Mesothelial cell of epicardium (in vitro differentiated cells): ENCODE results near the gene TIMM10. TPM values are rescaled to one million over a fixed set of nuclear protein-coding genes. Genes with fewer than 3 reads are reported as not detected.

ENCODE experiments used
- DNase-seq, 2 experiments: peaks; one replicate each; pipeline ENCODE4 v3.0.0; 2021; ENCODE audit warnings: low spot score in 2 of 2; ENCODE audit not compliant: unreplicated experiment in 2 of 2
- H3K27ac Mint-ChIP-seq: 2 replicates; pipeline ENCODE4 v1.8.0; 2021; ENCODE audit warnings: mixed read lengths
- H3K27me3 Mint-ChIP-seq: 2 replicates; pipeline ENCODE4 v1.8.0; 2021; ENCODE audit warnings: low read depth, mixed read lengths
- H3K36me3 Mint-ChIP-seq: 2 replicates; pipeline ENCODE4 v1.8.0; 2021; ENCODE audit warnings: mixed read lengths
- H3K4me1 Mint-ChIP-seq: 2 replicates; pipeline ENCODE4 v1.8.0; 2021; ENCODE audit warnings: mixed read lengths
- H3K4me3 Mint-ChIP-seq: 2 replicates; pipeline ENCODE4 v1.8.0; 2021; ENCODE audit warnings: mild to moderate bottlenecking, moderate library complexity, mixed read lengths
- H3K9me3 Mint-ChIP-seq: 2 replicates; pipeline ENCODE4 v1.8.0; 2021; ENCODE audit warnings: mixed read lengths
- CTCF ChIP-seq: fragments of 200-600 bp; sonication (generic); IDR thresholded peaks from one replicate; pipeline ENCODE4 v1.5.0; 2021; ENCODE audit warnings: antibody characterized with exemption; ENCODE audit not compliant: unreplicated experiment
- total RNA-seq: library from RNA; stranded (reverse); gene quantifications from 3 replicates; pipeline ENCODE4 v1.2.1, GENCODE V29; 2021

Gene TIMM10
- total RNA-seq, 1 donor from 2014 or later, result 44.0 TPM

GRCh38 chr11:57490456-57491248 is 39.9 kb downstream of the TIMM10 start:
- H3K4me3 Mint-ChIP-seq, result no peak overlapping the region
- no peak for TF ChIP-seq CTCF
- no peak for DNase-seq
- H3K9me3 Mint-ChIP-seq, result no peaks in the 10 kb centered on the region
- no peaks in the 10 kb centered on the region for H3K27me3 Mint-ChIP-seq
- H3K27ac Mint-ChIP-seq, result no peak overlapping the region
- H3K36me3 Mint-ChIP-seq, result no peaks in the 10 kb centered on the region
- H3K4me1 Mint-ChIP-seq, result no peaks in the 10 kb centered on the region

GRCh38 chr11:57487920-57488659 is 42.5 kb downstream of the TIMM10 start:
- TF ChIP-seq CTCF, result no peak
- H3K36me3 Mint-ChIP-seq, result no peaks in the 10 kb centered on the region
- H3K4me1 Mint-ChIP-seq, result peaks cover 3% of the 10 kb centered on the region
- no peak overlapping the region for H3K4me3 Mint-ChIP-seq
- DNase-seq, result no peak
- no peaks in the 10 kb centered on the region for H3K9me3 Mint-ChIP-seq
- H3K27ac Mint-ChIP-seq, result no peak overlapping the region
- peaks cover 18% of the 10 kb centered on the region for H3K27me3 Mint-ChIP-seq

- H3K36me3 Mint-ChIP-seq, result no peaks in the 10 kb centered on the region
- TF ChIP-seq CTCF, result no peak
- H3K9me3 Mint-ChIP-seq, result no peaks in the 10 kb centered on the region
- peaks cover 6% of the 10 kb centered on the region for H3K4me1 Mint-ChIP-seq
- H3K27ac Mint-ChIP-seq, result no peak overlapping the region
- H3K27me3 Mint-ChIP-seq, result peaks cover 26% of the 10 kb centered on the region
- no peak for DNase-seq
- no peak overlapping the region for H3K4me3 Mint-ChIP-seq
Measured at GRCh38 chr11:57487021-57487778, 43.4 kb downstream of the TIMM10 start.

- Mint-ChIP-seq H3K27me3 (peaks cover 44% of the 10 kb centered on the region), H3K4me3 (no peak overlapping the region), H3K27ac (no peak overlapping the region), H3K4me1 (peaks cover 14% of the 10 kb centered on the region), H3K36me3 (no peaks in the 10 kb centered on the region), H3K9me3 (no peaks in the 10 kb centered on the region)
- no peak for DNase-seq
- no peak for TF ChIP-seq CTCF
Measured at GRCh38 chr11:57485217-57485990, 45.1 kb downstream of the TIMM10 start.

GRCh38 chr11:57484141-57484710 is 46.3 kb downstream of the TIMM10 start:
- no peak for TF ChIP-seq CTCF
- no peaks in the 10 kb centered on the region for H3K36me3 Mint-ChIP-seq
- peaks cover 54% of the 10 kb centered on the region for H3K27me3 Mint-ChIP-seq
- no peak overlapping the region for H3K4me3 Mint-ChIP-seq
- no peaks in the 10 kb centered on the region for H3K9me3 Mint-ChIP-seq
- peaks cover 17% of the 10 kb centered on the region for H3K4me1 Mint-ChIP-seq
- no peak overlapping the region for H3K27ac Mint-ChIP-seq
- no peak for DNase-seq
